Astrocyte of the spinal cord (primary cell): ENCODE data around the gene S100A1.
A peak's percentile ranks its signal among the peaks of the same experiment; 100 is the strongest.
"Not testable (repeated sequence)": the region's sequence is repeated elsewhere in the genome, so short reads cannot be mapped to it uniquely, and the experiment has no call there.

Source experiments
- DNase-seq: peaks from one replicate; pipeline ENCODE4 v3.0.0; 2011; ENCODE audit warnings: low read depth, low spot score
- H3K4me3 ChIP-seq: 2 replicates; pipeline ENCODE4 v1.5.1; 2011; ENCODE audit warnings: low read depth, mild to moderate bottlenecking, low read length, moderate library complexity
- CTCF ChIP-seq: IDR thresholded peaks from 2 replicates; pipeline ENCODE4 v1.5.1; 2012; ENCODE audit warnings: low read depth, mild to moderate bottlenecking, low read length, inconsistent platforms
- in situ Hi-C: cut with HindIII; loops from 2 replicates; pipeline ENCODE4 v1.10.0; 2017; ENCODE audit warnings: low sequenced_read_pairs

The S100A1 gene

DNA sequence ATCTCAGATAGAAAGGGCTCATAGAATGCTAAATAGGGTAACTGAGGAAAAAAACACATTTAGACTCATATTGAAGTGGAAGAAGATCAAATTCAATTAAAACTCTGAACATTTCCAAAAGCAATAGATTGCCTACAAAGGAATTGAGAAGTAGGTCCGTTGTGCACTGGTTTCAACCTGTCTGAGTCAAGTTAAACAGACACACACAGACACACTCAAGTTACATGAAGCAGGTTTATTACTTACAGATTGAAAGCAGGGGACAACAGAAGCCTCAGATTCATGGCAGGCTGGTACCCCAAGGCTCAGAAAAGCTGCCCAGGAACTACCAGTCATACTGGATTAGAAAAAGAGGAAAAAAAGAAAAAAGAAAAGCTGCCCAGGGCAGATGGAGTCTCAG, 41.9 kb upstream of the S100A1 start:
- in situ Hi-C loops, result no loop called here
- TF ChIP-seq CTCF, result no peak
- no peak overlapping the region for H3K4me3 ChIP-seq
- no peak for DNase-seq

DNA sequence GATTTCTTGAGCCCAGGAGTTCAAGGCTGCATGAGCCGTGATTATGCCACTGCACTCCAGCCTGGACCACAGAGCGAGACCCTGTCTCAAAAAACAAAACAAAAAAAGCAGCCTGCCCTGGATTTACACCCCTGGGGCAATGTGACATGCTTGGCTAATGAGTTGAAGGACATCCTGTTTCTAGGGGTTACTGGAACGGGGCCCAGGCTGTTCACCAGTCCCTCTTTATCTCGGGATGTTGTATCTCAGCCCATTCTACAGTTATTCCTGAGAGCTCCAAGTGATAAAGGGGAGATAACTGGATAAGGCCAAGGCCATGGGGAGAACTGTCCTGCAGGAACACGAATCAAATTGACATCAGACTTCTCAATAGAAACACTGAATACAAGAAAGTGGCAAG, 40.9 kb upstream of the S100A1 start:
- DNase-seq, result no peak
- TF ChIP-seq CTCF, result no peak
- H3K4me3 ChIP-seq, result no peak overlapping the region
- in situ Hi-C loops, result no loop called here

DNA sequence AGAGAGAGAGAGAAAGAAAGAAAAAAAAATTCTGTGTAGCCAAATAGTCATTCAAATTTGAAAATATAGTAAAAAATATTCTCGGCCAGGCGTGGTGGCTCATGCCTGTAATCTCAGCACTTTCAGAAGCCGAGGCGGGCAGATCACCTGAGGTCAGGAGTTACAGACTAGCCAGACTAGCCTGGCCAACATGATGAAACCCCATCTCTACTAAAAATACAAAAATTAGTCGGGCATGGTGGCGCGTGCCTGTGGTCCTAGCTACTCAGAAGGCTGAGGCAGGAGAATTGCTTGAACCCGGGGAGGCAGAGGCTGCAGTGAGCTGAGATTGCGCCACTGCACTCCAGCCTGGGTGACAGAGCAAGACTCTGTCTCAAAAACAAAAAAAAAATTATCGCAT, 40.2 kb upstream of the S100A1 start:
- DNase-seq, in situ Hi-C loops: not testable (repeated sequence)

DNA sequence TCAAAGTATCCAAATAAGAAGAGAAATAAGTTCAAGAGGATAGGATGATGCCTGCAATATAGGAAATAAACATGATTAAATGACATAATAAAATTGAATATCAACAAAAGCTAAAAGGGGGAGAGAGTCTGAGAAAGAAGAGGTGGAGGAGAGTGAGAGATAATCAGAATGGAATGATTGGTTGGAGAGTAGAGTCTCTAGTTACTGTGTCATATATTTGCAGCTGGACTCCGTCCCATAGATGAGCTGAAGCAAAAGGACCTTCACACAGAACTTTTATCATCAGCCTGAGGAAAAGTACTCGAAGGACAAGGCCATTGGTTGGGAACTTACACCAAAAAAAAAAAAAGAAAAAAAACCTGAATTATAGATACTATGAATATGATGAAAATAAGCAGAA, 39.8 kb upstream of the S100A1 start:
- in situ Hi-C loops, result no loop called here
- no peak overlapping the region for H3K4me3 ChIP-seq
- DNase-seq, result no peak
- no peak for TF ChIP-seq CTCF

More for the DNA sequence above, 40.2 kb upstream of the S100A1 start:
- H3K4me3 ChIP-seq, result not testable (repeated sequence)

- no peak for DNase-seq
- H3K4me3 ChIP-seq, result no peak overlapping the region
- in situ Hi-C loops, result no loop called here
- TF ChIP-seq CTCF, result no peak
Observed at GRCh38 chr1:153592748-153593147, 35.5 kb upstream of the S100A1 start.

DNA sequence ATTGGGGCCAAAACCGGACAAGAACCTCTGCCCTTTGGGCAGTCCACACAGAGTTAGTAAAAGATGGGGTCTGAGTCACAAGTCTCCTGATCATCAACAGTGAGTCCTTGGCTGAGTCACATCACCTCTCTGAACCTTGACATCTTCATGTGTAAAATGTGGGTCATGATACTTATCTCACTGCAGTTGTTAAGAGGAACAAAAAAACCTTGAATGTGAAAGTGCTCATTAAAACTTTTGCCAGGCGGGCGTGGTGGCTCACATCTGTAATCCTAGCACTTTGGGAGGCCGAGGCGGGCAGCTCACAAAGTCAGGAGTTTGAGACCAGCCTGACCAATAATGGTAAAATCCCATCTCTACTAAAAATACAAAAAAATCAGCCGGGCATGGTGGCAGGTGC, 31.0 kb upstream of the S100A1 start:
- DNase-seq, result peak; percentile 32
- TF ChIP-seq CTCF, result no peak
- in situ Hi-C loops, result no loop called here
- H3K4me3 ChIP-seq, result no peak overlapping the region

- in situ Hi-C loops, result no loop called here
- no peak overlapping the region for H3K4me3 ChIP-seq
- no peak for TF ChIP-seq CTCF
- DNase-seq, result peak; percentile 66
Observed at GRCh38 chr1:153598309-153599172, 29.7 kb upstream of the S100A1 start.
